Tibial nerve (tissue), 4 donors: ENCODE results near the gene NANOS3. TPM values are rescaled to one million over a fixed set of nuclear protein-coding genes. Genes with fewer than 3 reads are reported as not detected.

ENCODE experiments used
- DNase-seq, 2 donors: peaks; one replicate each; pipeline ENCODE4 v3.0.0-alpha.2; 2019; ENCODE audit warnings: low spot score in 2 of 2
- H3K27ac ChIP-seq, 4 donors: fragments of 200-600 bp; sonication (generic) in 3 of 4; one replicate each; pipeline ENCODE4 v1.5.1; 2017 to 2019; ENCODE audit warnings: mild to moderate bottlenecking in 1 of 4
- H3K27me3 ChIP-seq, 2 donors: fragments of 200-600 bp; sonication (generic) in 1 of 2; one replicate each; pipeline versions ENCODE4 v1.5.1 to v1.6.0; 2017 to 2019
- H3K36me3 ChIP-seq, 3 donors: fragments of 200-600 bp; sonication (generic); one replicate each; pipeline ENCODE4 v1.5.1; 2018 to 2019
- H3K4me1 ChIP-seq, 4 donors: fragments of 200-600 bp; sonication (generic) in 3 of 4; one replicate each; pipeline ENCODE4 v1.5.1; 2017 to 2019
- H3K4me3 ChIP-seq, 4 donors: fragments of 200-600 bp; sonication (generic) in 3 of 4; one replicate each; pipeline ENCODE4 v1.5.1; 2017 to 2019; ENCODE audit warnings: mild to moderate bottlenecking in 1 of 4, moderate library complexity in 1 of 4
- H3K9me3 ChIP-seq, 4 donors: fragments of 200-600 bp; sonication (generic) in 3 of 4; one replicate each; pipeline ENCODE4 v1.5.1; 2017 to 2019
- CTCF ChIP-seq, 5 experiments: fragments of 200-600 bp in 3 of 5; fragments of 450-650 bp in 2 of 5; sonication (generic) in 3 of 5; IDR thresholded peaks; one replicate each; pipeline ENCODE4 v1.5.1; 2016 to 2019; ENCODE audit warnings: antibody characterized with exemption in 5 of 5, mild to moderate bottlenecking in 3 of 5, moderate library complexity in 2 of 5
- EP300 ChIP-seq, 2 donors: sonication (generic); formaldehyde crosslinking; IDR thresholded peaks; one replicate each; pipeline ENCODE4 v1.6.1; 2017; ENCODE audit warnings: antibody characterized with exemption in 2 of 2, mild to moderate bottlenecking in 1 of 2
- POLR2A ChIP-seq, 2 donors: fragments of 450-650 bp; IDR thresholded peaks; one replicate each; pipeline ENCODE4 v1.6.1; 2017; ENCODE audit warnings: antibody characterized with exemption in 2 of 2, mild to moderate bottlenecking in 2 of 2, moderate library complexity in 2 of 2
- WGBS, 2 donors: methylation state at CpG; one replicate each; pipeline ENCODE4 v1.1.5; 2018; 5-methylcytosine and 5-hydroxymethylcytosine counted together
- total RNA-seq, 4 donors: library from RNA; depleted of rRNA; stranded (reverse); fragments of >200 nt; gene quantifications; one replicate each; pipeline ENCODE4 v1.1.0, GENCODE V29; 2016

NANOS3 gene
- total RNA-seq, 4 donors from 2014 or later: not detected

DNA sequence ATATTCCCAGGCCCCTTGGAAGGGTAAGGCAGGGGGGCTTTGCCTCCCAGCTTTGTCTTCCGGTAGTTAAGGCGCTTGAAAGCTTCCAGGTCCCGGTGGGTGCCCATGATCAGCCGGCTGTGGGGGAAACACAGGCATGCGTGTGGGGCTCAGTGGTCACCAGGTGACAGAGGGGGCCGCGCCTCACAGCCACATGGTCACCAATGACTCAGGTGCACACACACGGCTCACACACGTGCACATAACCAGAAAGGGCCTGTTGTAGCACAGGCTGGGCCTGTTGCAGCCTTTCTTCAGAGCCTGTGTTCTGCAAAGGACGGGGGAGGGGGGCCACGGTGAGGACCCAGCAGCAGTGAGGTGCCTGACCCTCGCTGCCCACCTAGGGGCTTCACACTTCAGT lies 5.9 kb downstream of the NANOS3 start:
- Histone ChIP-seq H3K4me3 (no peak overlapping the region), H3K4me1 (peaks cover 4 to 41% (median 31%) of the 10 kb centered on the region in 4 donors), H3K36me3 (no peaks in the 10 kb centered on the region), H3K9me3 (no peaks in the 10 kb centered on the region), H3K27ac (peak overlapping the region in 3 of 4 donors; percentile 41 to 87 (median 44)), H3K27me3 (no peaks in the 10 kb centered on the region)
- TF ChIP-seq CTCF (IDR thresholded peaks at IDR 0.05): no peak
- no peak for TF ChIP-seq EP300 (IDR thresholded peaks at IDR 0.05)
- TF ChIP-seq POLR2A (IDR thresholded peaks at IDR 0.05): no peak
- no peak for DNase-seq
- 86 to 100% methylated on average over 7 to 9 of the region's 12 CpGs for WGBS, 2 donors

DNA sequence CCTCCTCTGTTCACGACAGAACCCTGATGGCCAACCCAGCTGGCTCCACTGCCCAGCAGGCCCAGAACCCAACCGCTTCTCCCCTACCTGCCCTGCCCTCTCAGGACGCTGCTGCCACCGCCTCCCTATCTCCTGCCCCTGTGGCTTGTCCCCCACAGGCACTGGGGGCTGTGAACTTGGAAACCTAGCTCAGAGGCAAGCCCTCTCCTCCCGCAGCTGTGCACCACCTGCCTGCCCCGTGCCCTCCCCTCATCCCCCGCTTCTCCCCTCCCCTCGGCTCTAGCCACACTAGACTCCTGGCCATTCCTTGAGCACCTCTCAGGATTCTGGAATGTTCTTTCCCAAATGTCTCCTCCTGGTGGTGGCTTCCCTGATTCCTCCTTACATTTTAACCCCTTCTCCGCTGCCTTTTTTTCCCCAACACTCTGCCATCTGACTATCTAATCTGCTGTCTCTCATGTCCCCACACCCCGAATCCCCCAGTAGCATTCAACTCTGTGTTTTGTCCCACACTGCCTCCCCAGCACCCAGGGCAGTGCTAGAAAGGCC lies 6.7 kb downstream of the NANOS3 start:
- Histone ChIP-seq H3K4me1 (peaks cover 4 to 41% (median 31%) of the 10 kb centered on the region in 4 donors), H3K27ac (peak overlapping the region in 1 of 4 donors; percentile 44)

DNA sequence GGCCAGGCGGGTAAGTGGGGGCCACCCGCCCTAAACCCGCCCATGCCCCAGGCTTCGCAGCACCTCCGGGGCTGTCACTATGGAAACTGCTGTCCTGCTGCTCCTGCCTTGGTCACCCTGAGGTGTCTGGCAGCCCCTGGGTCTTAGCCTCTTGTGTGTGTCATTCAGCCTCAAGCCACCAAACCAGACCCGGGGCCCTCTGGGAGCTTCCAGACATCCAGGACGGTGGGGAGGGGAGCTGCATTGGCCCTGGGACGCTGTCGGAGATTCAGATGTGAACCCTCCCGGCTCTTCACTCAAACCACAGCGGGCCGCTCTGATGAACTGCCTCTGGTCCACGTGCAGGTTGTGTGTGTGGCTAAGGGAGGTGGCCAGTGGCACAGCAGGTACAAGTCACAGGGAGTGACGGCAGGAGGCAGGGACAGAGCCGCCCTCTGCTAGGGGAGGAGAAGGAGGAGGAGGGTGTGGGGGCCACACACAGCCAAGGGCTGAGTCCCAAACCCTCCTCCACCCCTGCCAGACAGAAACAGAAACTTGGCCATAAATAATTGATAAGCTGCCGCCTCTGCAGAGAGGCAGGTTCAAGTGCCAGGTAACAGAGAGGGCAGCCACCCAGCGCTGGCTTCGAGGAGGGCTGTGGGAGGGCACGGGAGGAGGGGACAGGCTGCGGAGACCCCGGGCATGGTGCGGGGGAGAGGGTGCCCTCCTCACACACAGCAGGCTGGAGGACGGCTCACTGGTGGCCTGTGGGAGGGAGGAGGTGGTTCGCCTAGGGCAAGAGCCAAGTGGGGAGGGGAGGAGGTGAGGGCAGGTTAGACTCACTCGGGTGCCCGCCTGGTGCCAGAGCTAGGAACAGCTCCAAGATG lies 8.0 kb downstream of the NANOS3 start:
- H3K9me3 ChIP-seq: no peaks in the 10 kb centered on the region
- DNase-seq: peak in 1 of 2 donors; percentile 35
- no peak for TF ChIP-seq POLR2A (IDR thresholded peaks at IDR 0.05)
- WGBS, 2 donors: 71 to 73% methylated on average over 18 to 26 of the region's 26 CpGs
- H3K4me1 ChIP-seq: peaks cover 4 to 33% (median 27%) of the 10 kb centered on the region in 4 donors
- no peaks in the 10 kb centered on the region for H3K27me3 ChIP-seq
- H3K4me3 ChIP-seq: no peak overlapping the region
- peaks cover 0 to 13% (median 0%) of the 10 kb centered on the region in 3 donors for H3K36me3 ChIP-seq
- peak overlapping the region in 1 of 4 donors; percentile 9 for H3K27ac ChIP-seq

More for the DNA sequence above, 6.7 kb downstream of the NANOS3 start:
- Histone ChIP-seq H3K4me3 (no peak overlapping the region), H3K9me3 (no peaks in the 10 kb centered on the region), H3K27me3 (no peaks in the 10 kb centered on the region), H3K36me3 (no peaks in the 10 kb centered on the region)
- TF ChIP-seq EP300 (IDR thresholded peaks at IDR 0.05): no peak
- 81 to 83% methylated on average over 9 to 10 of the region's 10 CpGs for WGBS, 2 donors
- no peak for DNase-seq

- TF ChIP-seq EP300 (IDR thresholded peaks at IDR 0.05) (no peak), CTCF (IDR thresholded peaks at IDR 0.05) (no peak), POLR2A (IDR thresholded peaks at IDR 0.05) (no peak)
- DNase-seq: no peak
- H3K9me3 ChIP-seq: no peaks in the 10 kb centered on the region
- H3K27ac ChIP-seq: no peak overlapping the region
- H3K36me3 ChIP-seq: peaks cover 0 to 21% (median 0%) of the 10 kb centered on the region in 3 donors
- no peaks in the 10 kb centered on the region for H3K27me3 ChIP-seq
- H3K4me3 ChIP-seq: no peak overlapping the region
- peaks cover 0 to 23% (median 19%) of the 10 kb centered on the region in 4 donors for H3K4me1 ChIP-seq
- 90 to 91% methylated on average over 20 of the region's 20 CpGs for WGBS, 2 donors
Measured at GRCh38 chr19:13885826-13886365, 9.0 kb downstream of the NANOS3 start.

DNA sequence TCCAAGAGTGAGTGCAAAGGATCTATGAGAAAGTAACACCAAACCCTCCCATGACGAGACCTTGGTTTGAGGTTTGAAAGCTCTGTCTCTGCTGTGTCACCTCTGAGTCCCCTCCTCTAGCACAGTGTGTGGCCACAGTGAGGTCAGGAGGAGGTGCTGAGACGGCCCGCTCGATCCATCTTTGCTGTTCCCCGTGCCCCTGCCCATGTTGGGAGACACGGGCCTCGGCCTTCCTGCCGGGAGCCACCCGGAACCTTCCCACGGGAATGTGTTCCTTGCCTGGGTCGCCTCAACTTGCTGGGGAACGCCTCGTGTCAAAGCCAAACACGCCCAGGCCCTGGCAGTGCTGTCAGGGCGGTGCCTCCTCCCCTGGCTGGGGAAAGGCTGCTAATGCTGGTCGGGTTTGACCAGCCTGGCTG lies 10.1 kb downstream of the NANOS3 start:
- Histone ChIP-seq H3K36me3 (peaks cover 0 to 21% (median 0%) of the 10 kb centered on the region in 3 donors), H3K27ac (no peak overlapping the region), H3K9me3 (no peaks in the 10 kb centered on the region), H3K27me3 (no peaks in the 10 kb centered on the region), H3K4me3 (no peak overlapping the region), H3K4me1 (peaks cover 0 to 12% (median 8%) of the 10 kb centered on the region in 4 donors)
- no peak for DNase-seq
- WGBS, 2 donors: 75 to 78% methylated on average over 9 to 16 of the region's 16 CpGs
- TF ChIP-seq CTCF (IDR thresholded peaks at IDR 0.05) (no peak), EP300 (IDR thresholded peaks at IDR 0.05) (no peak), POLR2A (IDR thresholded peaks at IDR 0.05) (no peak)

DNA sequence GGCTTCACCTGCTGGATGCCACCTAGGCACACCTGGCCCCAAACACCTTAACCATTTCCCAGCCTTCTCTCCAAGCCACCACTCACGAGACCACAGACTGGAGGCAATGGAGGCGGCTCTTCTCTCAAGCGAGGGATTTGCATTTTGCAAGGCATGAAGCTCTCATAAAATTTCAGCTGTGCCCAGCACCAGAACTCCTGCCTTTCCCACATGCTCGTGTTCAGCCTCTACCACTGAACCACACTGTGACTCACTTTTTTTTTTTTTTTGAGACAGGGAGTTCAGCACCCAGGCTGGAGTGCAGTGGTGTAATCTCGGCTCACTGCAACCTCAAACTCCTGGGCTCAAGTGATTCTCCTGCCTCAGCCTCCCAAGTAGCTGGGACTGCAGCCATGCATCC lies 10.6 kb downstream of the NANOS3 start:
- TF ChIP-seq CTCF (IDR thresholded peaks at IDR 0.05) (no peak), EP300 (IDR thresholded peaks at IDR 0.05) (no peak), POLR2A (IDR thresholded peaks at IDR 0.05) (no peak)
- Histone ChIP-seq H3K27ac (no peak overlapping the region), H3K9me3 (no peaks in the 10 kb centered on the region)

More for the DNA sequence above, 10.6 kb downstream of the NANOS3 start:
- no peak overlapping the region for H3K4me3 ChIP-seq
- H3K27me3 ChIP-seq: no peaks in the 10 kb centered on the region
- WGBS, 2 donors: 74 to 82% methylated on average over 5 of the region's 5 CpGs
- H3K4me1 ChIP-seq: peaks cover 0 to 7% (median 3%) of the 10 kb centered on the region in 4 donors
- peaks cover 0 to 21% (median 0%) of the 10 kb centered on the region in 3 donors for H3K36me3 ChIP-seq
- no peak for DNase-seq
